AG04449 (cell line): ENCODE data around the gene NUP210.
"Not testable (repeated sequence)": the region's sequence is repeated elsewhere in the genome, so short reads cannot be mapped to it uniquely, and the experiment has no call there.

Source experiments
- CTCF ChIA-PET: fragments of 350-600 bp; formaldehyde crosslinking; extraction: SDS; loops from one replicate; lab custom pipeline; 2021; ENCODE audit warnings: antibody characterized with exemption; lab: Yijun Ruan, JAX
- POLR2A ChIA-PET: fragments of 400-600, 350-600 bp; formaldehyde crosslinking; extraction: SDS; loops from one replicate; lab custom pipeline; 2020; ENCODE audit warnings: antibody characterized with exemption, inconsistent platforms; lab: Yijun Ruan, JAX
- DNase-seq: peaks from one replicate; pipeline ENCODE4 v3.0.0-alpha.2; 2010; ENCODE audit warnings: low read depth, low spot score
- H3K4me3 ChIP-seq: 2 replicates; pipeline ENCODE4 v1.5.1; 2011; ENCODE audit warnings: low read depth, mild to moderate bottlenecking, control low read depth, low read length
- CTCF ChIP-seq: IDR thresholded peaks from one replicate; pipeline ENCODE4 v1.5.1; 2011; ENCODE audit warnings: mild to moderate bottlenecking, moderate library complexity, low read length, control low read depth, inconsistent platforms; ENCODE audit not compliant: insufficient read depth; ENCODE audit errors: missing control alignments

NUP210 gene

GRCh38 chr3:13432093-13432492, 12.0 kb upstream of the NUP210 start:
- no peak overlapping the region for H3K4me3 ChIP-seq
- no peak for DNase-seq
- ChIA-PET CTCF (no interaction called here), POLR2A (no interaction called here)
- TF ChIP-seq CTCF = no peak

DNA sequence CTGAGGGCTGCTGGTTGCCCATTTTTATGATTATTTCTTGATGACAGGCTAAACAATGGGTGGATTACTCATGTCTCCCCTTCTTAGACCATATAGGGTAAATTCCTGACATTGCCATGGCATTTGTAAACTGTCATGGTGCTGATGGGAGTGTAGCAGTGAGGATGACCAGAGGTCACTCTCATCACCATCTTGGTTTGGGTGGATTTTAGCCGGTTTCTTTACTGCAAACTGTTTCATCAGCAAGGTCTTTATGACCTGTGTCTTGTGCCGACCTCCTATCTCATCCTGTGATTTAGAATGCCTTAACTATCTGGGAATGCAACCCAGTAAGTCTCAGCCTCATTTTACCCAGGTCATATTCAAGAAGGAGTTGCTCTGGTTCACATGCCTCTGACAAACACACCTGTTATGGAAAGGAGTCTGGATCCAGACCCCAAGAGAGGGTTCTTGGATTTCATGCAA, 10.3 kb upstream of the NUP210 start:
- POLR2A ChIA-PET, H3K4me3 ChIP-seq, DNase-seq, CTCF ChIA-PET: not testable (repeated sequence)

GRCh38 chr3:13429631-13430291, 9.6 kb upstream of the NUP210 start:
- ChIA-PET CTCF (no interaction called here), POLR2A (no interaction called here)
- TF ChIP-seq CTCF = no peak
- no peak for DNase-seq
- H3K4me3 ChIP-seq = no peak overlapping the region

DNA sequence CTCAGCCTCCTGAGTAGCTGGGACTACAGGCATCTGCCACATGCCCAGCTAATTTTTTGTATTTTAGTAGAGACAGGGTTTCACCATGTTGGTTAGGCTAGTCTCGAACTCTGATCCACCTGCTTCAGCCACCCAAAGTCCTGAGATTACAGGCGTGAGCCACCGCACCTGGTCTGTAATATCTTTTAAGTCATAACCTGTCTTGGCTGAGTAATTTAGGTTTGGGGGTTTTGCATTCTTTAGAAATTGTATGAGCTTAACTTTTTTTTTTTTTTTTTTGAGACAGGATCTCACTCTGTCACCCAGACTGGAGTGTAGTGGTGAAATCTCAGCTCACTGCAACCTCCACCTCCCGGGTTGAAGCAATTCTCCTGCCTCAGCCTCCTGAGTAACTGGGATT, 8.6 kb upstream of the NUP210 start:
- POLR2A ChIA-PET, DNase-seq, H3K4me3 ChIP-seq: not testable (repeated sequence)
- CTCF ChIA-PET = interaction anchor here (0.6 kb wide), 1 partner anchor 221 kb away, joined by 3 read pairs; no protein-coding TSS in a partner anchor

DNA sequence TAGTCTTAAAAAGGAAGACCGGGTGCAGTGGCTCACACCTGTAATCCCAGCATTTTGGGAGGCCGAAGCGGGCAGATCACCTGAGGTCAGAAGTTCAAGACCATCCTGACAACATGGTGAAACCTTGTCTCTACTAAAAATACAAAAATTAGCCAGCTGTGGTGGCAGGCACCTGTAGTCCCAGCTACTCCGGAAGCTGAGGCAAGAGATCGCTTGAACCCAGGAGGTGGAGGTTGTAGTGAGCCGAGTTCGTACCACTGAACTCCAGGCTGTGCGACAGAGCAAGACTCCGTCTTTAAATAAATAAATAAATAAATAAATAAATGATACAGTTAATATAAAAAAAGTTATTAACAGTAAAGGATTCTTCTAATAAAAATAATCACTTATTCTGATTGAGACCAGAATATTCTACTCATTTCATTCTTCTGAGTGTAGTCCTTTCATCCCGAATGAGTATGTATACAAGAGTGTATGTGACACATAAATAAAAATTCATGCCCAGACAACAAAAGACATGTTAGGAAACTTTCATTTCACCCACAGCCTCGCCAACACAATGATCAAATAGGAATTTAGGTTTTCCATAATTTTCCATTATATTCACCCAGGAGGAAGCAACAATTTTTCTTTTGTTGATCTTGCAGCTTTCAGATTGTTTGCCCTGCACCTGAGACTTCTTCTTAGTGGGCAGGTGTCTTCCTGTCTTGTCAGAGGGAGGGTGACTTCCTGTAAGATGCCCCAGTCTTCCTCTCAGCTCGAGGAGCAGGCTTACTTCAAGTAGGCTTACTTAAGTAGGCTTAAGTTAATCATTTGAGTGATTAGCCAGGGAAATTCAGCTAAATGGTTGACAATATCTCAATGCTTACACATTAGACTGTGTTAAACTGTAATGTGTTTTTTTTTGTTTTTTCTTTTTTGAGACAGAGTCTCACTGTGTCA, 7.8 kb upstream of the NUP210 start:
- POLR2A ChIA-PET = interaction anchor here (0.6 kb wide), 1 partner anchor 45 kb away, joined by 3 read pairs; no protein-coding TSS in a partner anchor
- no peak for DNase-seq
- H3K4me3 ChIP-seq = no peak overlapping the region
- CTCF ChIA-PET = interaction anchor here (0.6 kb wide), 1 partner anchor 221 kb away, joined by 3 read pairs; no protein-coding TSS in a partner anchor
- TF ChIP-seq CTCF = no peak

- ChIA-PET POLR2A (no interaction called here), CTCF (interaction anchor here (1.3 to 1.6 kb wide), 2 partner anchors 26 to 334 kb away, joined by 6 to 8 read pairs; no protein-coding TSS in a partner anchor)
- H3K4me3 ChIP-seq = no peak overlapping the region
- DNase-seq = no peak
- no peak for TF ChIP-seq CTCF
These were observed 6.5 kb upstream of the NUP210 start for GRCh38 chr3:13426591-13426990.

GRCh38 chr3:13425689-13426088, 5.6 kb upstream of the NUP210 start:
- no peak for DNase-seq
- POLR2A ChIA-PET = no interaction called here
- CTCF ChIA-PET = interaction anchor here (0.9 to 1.6 kb wide), 2 partner anchors 26 to 333 kb away, joined by 3 to 6 read pairs; no protein-coding TSS in a partner anchor
- no peak for TF ChIP-seq CTCF
- H3K4me3 ChIP-seq = no peak overlapping the region
